Measurements from ENCODE around the gene SERPINA6. TPM values are rescaled to one million over a fixed set of nuclear protein-coding genes. Genes with fewer than 3 reads are reported as not detected.

Gene SERPINA6
- total RNA-seq, 2 donors from 2014 or later = not detected

DNA sequence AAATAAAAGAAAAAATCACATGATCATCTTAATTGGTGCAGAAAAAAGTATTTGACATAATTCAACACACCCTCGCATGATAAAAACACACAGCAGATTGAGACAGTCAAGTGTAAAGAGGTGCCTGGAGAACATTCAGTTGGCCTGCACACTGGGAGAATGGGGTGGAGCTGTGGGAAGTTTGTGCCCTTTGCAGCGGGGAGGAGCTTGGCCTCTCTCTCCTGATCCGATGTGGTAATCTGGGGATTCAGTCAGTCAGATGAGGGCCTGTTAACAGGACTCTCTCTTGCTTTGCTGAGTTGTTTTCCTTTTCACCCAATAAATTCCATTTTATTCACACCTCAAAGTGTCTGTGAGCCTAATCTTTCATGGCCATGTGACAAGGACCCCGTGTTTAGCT lies 5.9 kb downstream of the SERPINA6 start:
- Histone ChIP-seq H3K27me3 (ENCODE audit: control insufficient read depth, insufficient read depth, low read length, poor library complexity, severe bottlenecking) (no peaks in the 10 kb centered on the region), H3K4me3 (ENCODE audit: low read length) (no peak overlapping the region), H3K4me1 (ENCODE audit: control insufficient read depth, insufficient read depth, low read length) (no peaks in the 10 kb centered on the region), H3K36me3 (ENCODE audit: control insufficient read depth, insufficient read depth, low read length) (no peaks in the 10 kb centered on the region), H3K9me3 (ENCODE audit: control insufficient read depth, low read length) (no peaks in the 10 kb centered on the region), H3K27ac (ENCODE audit: low read depth, low read length) (no peak overlapping the region), H3K9ac (ENCODE audit: extremely low read depth, low read length, poor library complexity, severe bottlenecking) (no peak overlapping the region)
- Mint-ChIP-seq H3K4me3 (no peak overlapping the region), H3K9me3 (no peaks in the 10 kb centered on the region), H3K27me3 (ENCODE audit: insufficient read depth) (peaks cover 4% of the 10 kb centered on the region), H3K36me3 (ENCODE audit: low read depth) (no peaks in the 10 kb centered on the region), H3K4me1 (no peaks in the 10 kb centered on the region), H3K27ac (no peak overlapping the region)
- DNase-seq = no peak
- TF ChIP-seq, protein P1, sequence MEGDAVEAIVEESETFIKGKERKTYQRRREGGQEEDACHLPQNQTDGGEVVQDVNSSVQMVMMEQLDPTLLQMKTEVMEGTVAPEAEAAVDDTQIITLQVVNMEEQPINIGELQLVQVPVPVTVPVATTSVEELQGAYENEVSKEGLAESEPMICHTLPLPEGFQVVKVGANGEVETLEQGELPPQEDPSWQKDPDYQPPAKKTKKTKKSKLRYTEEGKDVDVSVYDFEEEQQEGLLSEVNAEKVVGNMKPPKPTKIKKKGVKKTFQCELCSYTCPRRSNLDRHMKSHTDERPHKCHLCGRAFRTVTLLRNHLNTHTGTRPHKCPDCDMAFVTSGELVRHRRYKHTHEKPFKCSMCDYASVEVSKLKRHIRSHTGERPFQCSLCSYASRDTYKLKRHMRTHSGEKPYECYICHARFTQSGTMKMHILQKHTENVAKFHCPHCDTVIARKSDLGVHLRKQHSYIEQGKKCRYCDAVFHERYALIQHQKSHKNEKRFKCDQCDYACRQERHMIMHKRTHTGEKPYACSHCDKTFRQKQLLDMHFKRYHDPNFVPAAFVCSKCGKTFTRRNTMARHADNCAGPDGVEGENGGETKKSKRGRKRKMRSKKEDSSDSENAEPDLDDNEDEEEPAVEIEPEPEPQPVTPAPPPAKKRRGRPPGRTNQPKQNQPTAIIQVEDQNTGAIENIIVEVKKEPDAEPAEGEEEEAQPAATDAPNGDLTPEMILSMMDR (conservative IDR thresholded peaks at IDR 0.05) = no peak
- 66 to 83% methylated on average over 2 to 4 of the region's 4 CpGs for WGBS, 2 experiments (ENCODE audit: insufficient coverage in 1 of 2, insufficient read length in 1 of 2)

DNA sequence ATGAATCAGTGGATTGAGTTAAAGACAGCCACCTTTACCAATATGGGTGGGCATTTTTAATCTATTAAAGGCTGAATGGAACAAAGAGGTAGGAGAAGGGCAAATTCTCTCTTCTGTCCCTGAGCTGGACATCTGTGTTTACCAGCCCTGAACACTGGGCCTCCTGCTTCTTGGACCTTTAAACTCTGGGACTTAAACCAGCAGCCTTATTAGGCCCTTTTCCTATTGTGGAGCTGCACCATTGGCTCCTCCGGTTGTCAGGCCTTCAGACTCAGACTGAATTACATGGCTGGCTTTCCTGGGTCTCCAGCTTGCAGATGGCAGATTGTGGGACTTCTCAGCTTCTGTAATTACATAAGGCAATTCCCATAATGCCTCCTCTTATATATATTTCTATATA lies 6.4 kb downstream of the SERPINA6 start:
- no peak overlapping the region for H3K9ac ChIP-seq (ENCODE audit: extremely low read depth, low read length, poor library complexity, severe bottlenecking)
- Mint-ChIP-seq H3K27ac (no peak overlapping the region), H3K36me3 (ENCODE audit: low read depth) (no peaks in the 10 kb centered on the region), H3K27me3 (ENCODE audit: insufficient read depth) (peaks cover 4% of the 10 kb centered on the region), H3K4me3 (no peak overlapping the region), H3K4me1 (no peaks in the 10 kb centered on the region), H3K9me3 (no peaks in the 10 kb centered on the region)
- H3K4me3 ChIP-seq (ENCODE audit: low read length) = no peak overlapping the region
- H3K36me3 ChIP-seq (ENCODE audit: control insufficient read depth, insufficient read depth, low read length) = no peaks in the 10 kb centered on the region
- no peak overlapping the region for H3K27ac ChIP-seq (ENCODE audit: low read depth, low read length)
- H3K27me3 ChIP-seq (ENCODE audit: control insufficient read depth, insufficient read depth, low read length, poor library complexity, severe bottlenecking) = no peaks in the 10 kb centered on the region
- 80 to 84% methylated on average over 1 of the region's 1 CpG for WGBS, 2 experiments (ENCODE audit: insufficient coverage in 1 of 2, insufficient read length in 1 of 2)
- DNase-seq = no peak
- H3K9me3 ChIP-seq (ENCODE audit: control insufficient read depth, low read length) = no peaks in the 10 kb centered on the region
- H3K4me1 ChIP-seq (ENCODE audit: control insufficient read depth, insufficient read depth, low read length) = no peaks in the 10 kb centered on the region
- TF ChIP-seq, protein P1 (conservative IDR thresholded peaks at IDR 0.05) = no peak

DNA sequence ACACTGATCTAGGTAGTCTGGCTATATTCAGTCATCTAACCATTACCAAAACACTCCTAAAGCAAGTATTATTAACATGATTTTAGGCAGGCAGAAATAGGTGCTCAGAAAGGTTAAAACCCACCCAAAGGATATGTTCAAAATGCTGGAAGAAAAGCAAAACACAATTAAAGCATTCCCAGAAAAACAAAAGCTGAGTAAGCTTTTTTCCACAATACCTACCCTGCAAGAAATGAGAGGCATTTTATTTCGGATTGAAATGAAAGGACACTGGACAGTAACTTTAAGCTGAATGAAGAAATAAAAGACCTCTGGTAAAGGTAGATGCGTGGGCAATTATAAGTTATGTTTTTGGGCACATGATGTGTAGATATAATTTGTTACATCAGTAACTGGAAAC lies 8.2 kb downstream of the SERPINA6 start:
- Mint-ChIP-seq H3K4me3 (no peak overlapping the region), H3K27me3 (ENCODE audit: insufficient read depth) (no peaks in the 10 kb centered on the region), H3K4me1 (no peaks in the 10 kb centered on the region), H3K36me3 (ENCODE audit: low read depth) (no peaks in the 10 kb centered on the region), H3K9me3 (no peaks in the 10 kb centered on the region), H3K27ac (no peak overlapping the region)
- WGBS, 2 experiments (ENCODE audit: insufficient coverage in 1 of 2, insufficient read length in 1 of 2) = 85 to 100% methylated on average over 2 of the region's 2 CpGs
- no peaks in the 10 kb centered on the region for H3K9me3 ChIP-seq (ENCODE audit: control insufficient read depth, low read length)
- H3K27me3 ChIP-seq (ENCODE audit: control insufficient read depth, insufficient read depth, low read length, poor library complexity, severe bottlenecking) = no peaks in the 10 kb centered on the region
- H3K9ac ChIP-seq (ENCODE audit: extremely low read depth, low read length, poor library complexity, severe bottlenecking) = no peak overlapping the region
- TF ChIP-seq, protein P1 (conservative IDR thresholded peaks at IDR 0.05) = no peak
- DNase-seq = no peak
- H3K4me1 ChIP-seq (ENCODE audit: control insufficient read depth, insufficient read depth, low read length) = no peaks in the 10 kb centered on the region
- H3K4me3 ChIP-seq (ENCODE audit: low read length) = no peak overlapping the region
- H3K36me3 ChIP-seq (ENCODE audit: control insufficient read depth, insufficient read depth, low read length) = no peaks in the 10 kb centered on the region
- no peak overlapping the region for H3K27ac ChIP-seq (ENCODE audit: low read depth, low read length)
